ENCODE results near the gene ZNF268.
"Not testable (repeated sequence)": the region's sequence is repeated elsewhere in the genome, so short reads cannot be mapped to it uniquely, and the experiment has no call there.

Gene ZNF268

GRCh38 chr12:133227281-133227852 lies 46.1 kb downstream of the ZNF268 start:
- FAIRE-seq, result no peak

- no peak for FAIRE-seq
Observed at GRCh38 chr12:133231001-133231400, 49.7 kb downstream of the ZNF268 start.

DNA sequence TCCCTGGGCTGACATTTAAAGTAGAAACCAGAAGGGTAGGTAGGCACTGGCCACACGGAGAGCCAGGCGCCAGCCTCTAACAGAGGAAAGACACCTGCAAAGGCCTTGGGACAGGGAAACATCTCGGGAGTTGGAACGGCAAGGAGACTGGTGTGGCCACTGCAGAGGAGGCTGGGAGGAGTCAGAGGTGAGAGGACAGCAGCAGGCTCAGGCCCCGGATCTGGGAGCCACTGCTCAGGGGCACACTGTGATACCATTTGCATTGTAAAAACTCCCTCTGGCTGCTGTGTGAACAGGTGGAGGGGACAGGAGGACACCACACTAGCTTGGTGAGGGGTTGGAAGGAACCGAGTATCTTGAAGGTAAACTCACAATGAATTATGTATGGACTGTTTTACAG lies 51.7 kb downstream of the ZNF268 start:
- FAIRE-seq, result no peak

- no peak for FAIRE-seq
Observed at GRCh38 chr12:133233993-133234564, 52.8 kb downstream of the ZNF268 start.

GRCh38 chr12:133234971-133235370 lies 53.7 kb downstream of the ZNF268 start:
- no peak for FAIRE-seq

DNA sequence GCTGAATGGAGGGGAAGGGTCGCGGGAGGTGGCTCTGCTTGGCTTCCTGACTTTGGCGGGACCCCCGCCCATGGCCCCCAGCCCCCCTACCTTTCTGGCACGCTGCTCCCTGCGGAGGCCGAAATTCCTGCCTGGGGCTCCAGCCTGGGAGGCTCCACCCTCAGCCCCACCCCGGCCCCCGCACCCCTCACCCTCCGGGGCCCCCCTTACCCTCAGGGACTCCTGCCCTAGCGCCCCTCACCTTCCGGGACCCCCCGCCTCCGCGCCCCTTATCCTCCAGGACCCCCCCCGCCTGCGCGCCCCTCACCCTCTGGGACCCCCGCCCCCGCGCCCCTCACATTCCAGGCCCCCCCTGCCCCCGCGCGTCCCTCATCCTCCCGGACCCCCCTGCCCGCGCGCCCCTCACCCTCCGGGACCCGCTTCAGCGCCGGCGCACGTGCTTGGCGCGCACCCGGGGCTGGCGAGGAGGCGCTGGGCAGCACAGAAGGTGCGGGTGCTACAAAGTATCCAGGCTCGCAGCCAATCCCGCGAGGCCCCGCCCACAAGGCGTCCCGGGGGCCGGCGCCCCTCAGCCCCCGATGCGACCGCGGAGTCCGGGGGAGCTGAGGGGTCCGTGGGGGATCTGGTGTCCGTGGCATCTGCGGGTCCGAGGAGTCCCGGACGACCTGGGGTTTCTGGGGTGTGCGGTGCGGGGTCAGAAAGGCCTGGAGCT lies 54.3 kb downstream of the ZNF268 start, which contains the start of gene ANHX:
TSS of gene ANHX (minus strand) at position 477 of the 712 bp plus-strand sequence. CDS start 1,521 bp downstream, outside the sequence.
- FAIRE-seq, result no peak

DNA sequence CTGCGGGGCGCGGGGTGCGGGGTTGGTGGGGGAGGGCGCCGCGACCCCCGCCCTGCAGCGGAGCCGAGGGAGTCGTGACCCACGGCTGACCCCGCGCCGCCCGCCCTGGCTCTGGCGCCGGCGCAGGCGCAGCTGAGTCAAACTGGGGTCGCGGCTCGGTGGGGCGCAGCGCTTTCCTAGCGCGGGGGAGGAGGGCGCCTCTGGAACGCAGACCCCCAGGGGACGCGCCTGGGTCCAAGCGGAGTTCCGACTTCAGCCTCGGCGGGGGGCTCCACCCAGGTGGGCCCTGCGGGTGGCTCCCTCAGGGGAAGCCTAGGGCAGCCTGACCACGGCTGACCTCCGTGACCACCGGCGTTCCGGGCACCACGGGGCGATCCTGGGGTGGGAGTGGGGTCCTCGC lies 54.8 kb downstream of the ZNF268 start:
- FAIRE-seq, result no peak

DNA sequence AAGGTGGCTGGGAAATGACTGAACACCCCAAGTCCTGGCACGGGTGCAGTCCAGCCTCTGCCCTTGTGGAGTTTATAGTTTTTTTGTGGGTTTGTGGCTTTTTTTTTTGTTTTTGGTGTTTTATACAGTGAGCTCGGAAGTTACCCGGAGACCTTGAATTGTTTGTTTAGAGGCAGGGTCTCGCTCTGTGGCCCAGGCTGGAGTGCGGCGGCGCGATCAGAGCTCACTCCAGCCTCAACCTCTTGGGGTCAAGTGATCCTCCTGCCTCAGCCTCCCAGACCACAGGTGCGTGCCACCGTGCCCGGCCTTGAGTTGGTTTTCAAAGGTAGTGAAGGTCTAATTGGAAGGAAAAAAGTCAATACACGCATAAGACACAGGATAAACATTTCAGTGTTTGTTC lies 55.3 kb downstream of the ZNF268 start:
- no peak for FAIRE-seq

DNA sequence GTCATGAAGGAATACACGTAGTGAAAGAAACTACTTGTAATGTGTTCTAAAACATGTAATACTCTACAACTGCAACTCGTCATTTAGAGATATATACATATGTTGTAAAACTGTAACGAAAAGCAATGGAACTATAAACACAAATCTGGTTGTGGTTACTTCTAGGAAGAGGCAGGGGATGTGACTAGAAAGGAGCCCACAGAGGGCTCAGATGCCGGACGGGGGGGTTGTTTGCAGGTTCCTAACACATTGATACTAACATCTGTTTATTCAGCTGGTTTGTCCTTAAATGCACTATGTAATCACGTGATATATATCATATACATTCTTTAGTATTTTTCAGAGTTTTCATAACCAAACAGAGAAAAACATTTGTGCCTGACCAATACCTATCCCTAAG lies 70.4 kb downstream of the ZNF268 start:
- no peak for FAIRE-seq

DNA sequence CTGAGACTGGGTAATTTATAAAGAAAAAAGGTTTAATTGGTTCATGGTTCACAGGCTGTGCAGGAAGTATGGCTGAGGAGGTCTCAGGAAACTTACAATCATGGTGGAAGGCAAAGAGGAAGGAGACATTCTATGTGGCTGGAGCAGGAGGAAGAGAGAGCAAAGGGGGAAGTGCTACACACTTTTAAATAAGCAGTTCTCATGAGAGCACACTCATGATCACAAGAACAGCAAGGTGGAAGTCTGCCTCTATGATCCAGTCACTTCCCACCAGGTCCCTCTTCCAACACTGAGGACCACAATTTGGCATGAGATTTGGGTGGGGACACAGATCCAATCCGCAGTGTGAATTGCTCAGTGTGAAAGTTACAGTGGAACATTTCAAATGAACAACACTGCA lies 74.5 kb downstream of the ZNF268 start:
- not testable (repeated sequence) for FAIRE-seq

- no peak for FAIRE-seq
Observed at GRCh38 chr12:133256321-133256720, 75.0 kb downstream of the ZNF268 start.

GRCh38 chr12:133264173-133264572 lies 82.9 kb downstream of the ZNF268 start:
- no peak for FAIRE-seq

Measured in endometrium (tissue), 2 donors.